T-helper 9 cell (primary cell): Measurements from ENCODE around the gene PDLIM3.
"Not testable (repeated sequence)": the region's sequence is repeated elsewhere in the genome, so short reads cannot be mapped to it uniquely, and the experiment has no call there.

Experiments used
- DNase-seq: peaks from one replicate; pipeline ENCODE4 v3.0.0-alpha.2; 2020
- total RNA-seq, 2 donors: gene quantifications; one replicate each; lab custom pipeline; 2026; lab: John Stamatoyannopoulos, UW

The PDLIM3 gene
- 0 reads per million in 2 donors for total RNA-seq

GRCh38 chr4:185534866-185535611, at the start of gene PDLIM3:
Gene PDLIM3, minus strand, starts transcription at chr4:185535507. Its CDS starts 73 bp downstream, at chr4:185535434.
- no peak for DNase-seq

GRCh38 chr4:185583813-185584212, 48.5 kb upstream of the PDLIM3 start:
- no peak for DNase-seq

GRCh38 chr4:185582651-185583400, 47.5 kb upstream of the PDLIM3 start:
- DNase-seq: no peak

- no peak for DNase-seq
Observed at GRCh38 chr4:185580699-185581098, 45.4 kb upstream of the PDLIM3 start.

- no peak for DNase-seq
Observed at GRCh38 chr4:185578284-185578683, 43.0 kb upstream of the PDLIM3 start.

GRCh38 chr4:185576962-185577950, 41.9 kb upstream of the PDLIM3 start:
- no peak for DNase-seq

- no peak for DNase-seq
Observed at GRCh38 chr4:185576314-185576961, 41.1 kb upstream of the PDLIM3 start.

- DNase-seq: no peak
Observed at GRCh38 chr4:185573651-185574199, 38.4 kb upstream of the PDLIM3 start.

- DNase-seq: no peak
Observed at GRCh38 chr4:185570727-185571126, 35.4 kb upstream of the PDLIM3 start.

- no peak for DNase-seq
Observed at GRCh38 chr4:185567381-185568376, 32.4 kb upstream of the PDLIM3 start.

- DNase-seq: no peak
Observed at GRCh38 chr4:185566972-185567371, 31.7 kb upstream of the PDLIM3 start.

GRCh38 chr4:185566425-185566824, 31.1 kb upstream of the PDLIM3 start:
- DNase-seq: no peak

- no peak for DNase-seq
Observed at GRCh38 chr4:185565696-185566095, 30.4 kb upstream of the PDLIM3 start.

- no peak for DNase-seq
Observed at GRCh38 chr4:185564349-185564748, 29.0 kb upstream of the PDLIM3 start.

- DNase-seq: no peak
Observed at GRCh38 chr4:185562531-185562930, 27.2 kb upstream of the PDLIM3 start.

GRCh38 chr4:185560316-185560715, 25.0 kb upstream of the PDLIM3 start:
- DNase-seq: no peak

- DNase-seq: no peak
Observed at GRCh38 chr4:185559915-185560281, 24.6 kb upstream of the PDLIM3 start.

- not testable (repeated sequence) for DNase-seq
Observed at GRCh38 chr4:185559251-185559914, 24.1 kb upstream of the PDLIM3 start.

- DNase-seq: no peak
Observed at GRCh38 chr4:185554365-185555126, 19.2 kb upstream of the PDLIM3 start.
